ENCODE measurements around the gene ATP2C2.

Gene ATP2C2

GRCh38 chr16:84498859-84499620 is 130.7 kb downstream of the ATP2C2 start:
- no peak for TF ChIP-seq EZH2phosphoT487 (IDR thresholded peaks at IDR 0.05; ENCODE audit: borderline replicate concordance, low read length)
- no peak for TF ChIP-seq CTCF (IDR thresholded peaks at IDR 0.05; ENCODE audit: low read depth, low read length, poor library complexity, severe bottlenecking)
- Histone ChIP-seq H3F3A (ENCODE audit: control insufficient read depth, insufficient read depth) (no peaks in the 10 kb centered on the region), H3K9me2 (replicated peaks; ENCODE audit: control insufficient read depth, low read length) (no peaks in the 10 kb centered on the region), H3K79me2 (ENCODE audit: control insufficient read depth, low read length) (peaks cover 5% of the 10 kb centered on the region; the same call in 1 of the 2 replicates), H3K36me3 (ENCODE audit: control insufficient read depth, low read length) (peaks cover 8% of the 10 kb centered on the region; the same call in 1 of the 2 replicates), H3K27ac (ENCODE audit: low read depth, low read length) (no peak overlapping the region), H3K4me1 (ENCODE audit: control insufficient read depth, low read length) (peaks cover 6% of the 10 kb centered on the region), H4K20me1 (ENCODE audit: control insufficient read depth, insufficient read depth, low read depth, low read length) (no peaks in the 10 kb centered on the region), H3K4me3 (ENCODE audit: low read length) (no peak overlapping the region), H3K27me3 (ENCODE audit: control insufficient read depth, low read length) (no peaks in the 10 kb centered on the region), H3K4me2 (ENCODE audit: low read length) (no peak overlapping the region), H3K9me3 (ENCODE audit: control insufficient read depth, insufficient read depth, low read length) (no peaks in the 10 kb centered on the region)

GRCh38 chr16:84499638-84500037 is 131.3 kb downstream of the ATP2C2 start:
- H3K4me2 ChIP-seq (ENCODE audit: low read length), result no peak overlapping the region
- H3K36me3 ChIP-seq (ENCODE audit: control insufficient read depth, low read length), result peaks cover 2% of the 10 kb centered on the region; the same call in 1 of the 2 replicates
- no peaks in the 10 kb centered on the region for H3K9me2 ChIP-seq (replicated peaks; ENCODE audit: control insufficient read depth, low read length)
- H3K27ac ChIP-seq (ENCODE audit: low read depth, low read length), result no peak overlapping the region
- H3F3A ChIP-seq (ENCODE audit: control insufficient read depth, insufficient read depth), result no peaks in the 10 kb centered on the region
- peaks cover 7% of the 10 kb centered on the region for H3K4me1 ChIP-seq (ENCODE audit: control insufficient read depth, low read length)
- TF ChIP-seq CTCF (IDR thresholded peaks at IDR 0.05; ENCODE audit: low read depth, low read length, poor library complexity, severe bottlenecking), result no peak
- TF ChIP-seq EZH2phosphoT487 (IDR thresholded peaks at IDR 0.05; ENCODE audit: borderline replicate concordance, low read length), result no peak
- peaks cover 6% of the 10 kb centered on the region; the same call in 1 of the 2 replicates for H3K79me2 ChIP-seq (ENCODE audit: control insufficient read depth, low read length)
- no peaks in the 10 kb centered on the region for H4K20me1 ChIP-seq (ENCODE audit: control insufficient read depth, insufficient read depth, low read depth, low read length)
- no peaks in the 10 kb centered on the region for H3K9me3 ChIP-seq (ENCODE audit: control insufficient read depth, insufficient read depth, low read length)
- no peaks in the 10 kb centered on the region for H3K27me3 ChIP-seq (ENCODE audit: control insufficient read depth, low read length)
- no peak overlapping the region for H3K4me3 ChIP-seq (ENCODE audit: low read length)

GRCh38 chr16:84500531-84500930 is 132.2 kb downstream of the ATP2C2 start:
- Histone ChIP-seq H3K79me2 (ENCODE audit: control insufficient read depth, low read length) (peaks cover 14% of the 10 kb centered on the region), H3K9me3 (ENCODE audit: control insufficient read depth, insufficient read depth, low read length) (no peaks in the 10 kb centered on the region), H3K27ac (ENCODE audit: low read depth, low read length) (no peak overlapping the region), H3K27me3 (ENCODE audit: control insufficient read depth, low read length) (no peaks in the 10 kb centered on the region), H4K20me1 (ENCODE audit: control insufficient read depth, insufficient read depth, low read depth, low read length) (no peaks in the 10 kb centered on the region), H3K9me2 (replicated peaks; ENCODE audit: control insufficient read depth, low read length) (no peaks in the 10 kb centered on the region), H3F3A (ENCODE audit: control insufficient read depth, insufficient read depth) (no peaks in the 10 kb centered on the region), H3K4me1 (ENCODE audit: control insufficient read depth, low read length) (peaks cover 12% of the 10 kb centered on the region), H3K4me2 (ENCODE audit: low read length) (no peak overlapping the region), H3K4me3 (ENCODE audit: low read length) (no peak overlapping the region), H3K36me3 (ENCODE audit: control insufficient read depth, low read length) (peaks cover under 1% of the 10 kb centered on the region; the same call in 1 of the 2 replicates)
- TF ChIP-seq EZH2phosphoT487 (IDR thresholded peaks at IDR 0.05; ENCODE audit: borderline replicate concordance, low read length) (no peak), CTCF (IDR thresholded peaks at IDR 0.05; ENCODE audit: low read depth, low read length, poor library complexity, severe bottlenecking) (no peak)
